Fibroblast of the conjunctiva (primary cell): ENCODE measurements around the gene MRPL11.
"Not testable (repeated sequence)": the region's sequence is repeated elsewhere in the genome, so short reads cannot be mapped to it uniquely, and the experiment has no call there.

Experiments used
- DNase-seq: peaks from one replicate; pipeline ENCODE4 v3.0.0-alpha.2; 2010; ENCODE audit warnings: low read depth

MRPL11 gene

GRCh38 chr11:66431287-66431686 is 7.4 kb downstream of the MRPL11 start:
- not testable (repeated sequence) for DNase-seq

- DNase-seq, result peak; percentile 60
Measured at GRCh38 chr11:66429983-66430602, 8.6 kb downstream of the MRPL11 start.

GRCh38 chr11:66428933-66429332 is 9.7 kb downstream of the MRPL11 start:
- no peak for DNase-seq

GRCh38 chr11:66426314-66426713 is 12.3 kb downstream of the MRPL11 start:
- DNase-seq, result no peak

GRCh38 chr11:66421492-66422205 is 17.0 kb downstream of the MRPL11 start:
- peak; percentile 76 for DNase-seq

GRCh38 chr11:66420671-66421476 is 17.8 kb downstream of the MRPL11 start, which contains the start of gene NPAS4:
TSS of gene NPAS4 (plus strand) at chr11:66421035. CDS start at chr11:66421180, 145 bp downstream.
- DNase-seq, result no peak

GRCh38 chr11:66419825-66420224 is 18.8 kb downstream of the MRPL11 start:
- DNase-seq, result no peak

GRCh38 chr11:66418986-66419308 is 19.7 kb downstream of the MRPL11 start:
- no peak for DNase-seq

- DNase-seq, result peak; percentile 90
Measured at GRCh38 chr11:66418168-66418985, 20.3 kb downstream of the MRPL11 start.

- DNase-seq, result no peak
Measured at GRCh38 chr11:66417000-66417399, 21.6 kb downstream of the MRPL11 start.

- no peak for DNase-seq
Measured at GRCh38 chr11:66415423-66415822, 23.2 kb downstream of the MRPL11 start.

GRCh38 chr11:66414120-66414934 is 24.3 kb downstream of the MRPL11 start:
- DNase-seq, result no peak

- no peak for DNase-seq
Measured at GRCh38 chr11:66413167-66413566, 25.5 kb downstream of the MRPL11 start.

GRCh38 chr11:66412110-66412509 is 26.5 kb downstream of the MRPL11 start:
- DNase-seq, result no peak

GRCh38 chr11:66411323-66411722 is 27.3 kb downstream of the MRPL11 start:
- no peak for DNase-seq

GRCh38 chr11:66410191-66410590 is 28.5 kb downstream of the MRPL11 start:
- no peak for DNase-seq

- DNase-seq, result no peak
Measured at GRCh38 chr11:66409226-66409625, 29.4 kb downstream of the MRPL11 start.

GRCh38 chr11:66408488-66409214 is 30.0 kb downstream of the MRPL11 start:
- DNase-seq, result peak; percentile 78

- DNase-seq, result no peak
Measured at GRCh38 chr11:66407651-66408050, 31.0 kb downstream of the MRPL11 start.

- DNase-seq, result no peak
Measured at GRCh38 chr11:66393954-66394353, 44.7 kb downstream of the MRPL11 start.

GRCh38 chr11:66391322-66391721 is 47.3 kb downstream of the MRPL11 start:
- no peak for DNase-seq
